Glomerular endothelial cell (primary cell): ENCODE data around the gene AK8. TPM values are rescaled to one million over a fixed set of nuclear protein-coding genes. Genes with fewer than 3 reads are reported as not detected.

Source experiments
- DNase-seq: peaks from one replicate; pipeline ENCODE4 v3.0.0-alpha.2; 2011; ENCODE audit warnings: low read depth, low spot score; ENCODE audit errors: extremely low read depth
- total RNA-seq: library from RNA; depleted of rRNA; stranded (reverse); fragments of >200 nt; gene quantifications from 2 replicates; pipeline ENCODE4 v1.2.3, GENCODE V29; 2015

AK8 gene
- total RNA-seq, 1 donor from 2014 or later: 1.5 TPM

DNA sequence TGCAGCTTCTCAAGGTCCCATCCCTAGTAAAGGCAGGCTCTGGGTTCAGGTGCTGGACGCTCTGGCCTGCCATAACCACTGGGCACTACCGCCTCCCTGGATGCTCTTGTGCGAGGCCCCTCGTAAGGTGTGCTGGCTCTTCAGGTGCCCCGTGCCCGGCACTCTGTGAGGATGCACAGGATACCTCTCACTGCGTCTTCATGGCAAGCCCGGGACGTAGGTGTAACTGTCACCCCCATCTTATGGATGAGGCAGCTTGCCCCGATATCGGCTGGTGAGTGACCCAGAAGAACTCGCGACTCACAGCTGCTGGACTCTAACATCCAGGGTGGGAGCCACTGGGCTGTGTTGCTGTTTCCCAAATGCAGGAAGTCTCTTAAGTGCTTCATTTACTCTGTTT is 128.8 kb downstream of the AK8 start:
- no peak for DNase-seq

DNA sequence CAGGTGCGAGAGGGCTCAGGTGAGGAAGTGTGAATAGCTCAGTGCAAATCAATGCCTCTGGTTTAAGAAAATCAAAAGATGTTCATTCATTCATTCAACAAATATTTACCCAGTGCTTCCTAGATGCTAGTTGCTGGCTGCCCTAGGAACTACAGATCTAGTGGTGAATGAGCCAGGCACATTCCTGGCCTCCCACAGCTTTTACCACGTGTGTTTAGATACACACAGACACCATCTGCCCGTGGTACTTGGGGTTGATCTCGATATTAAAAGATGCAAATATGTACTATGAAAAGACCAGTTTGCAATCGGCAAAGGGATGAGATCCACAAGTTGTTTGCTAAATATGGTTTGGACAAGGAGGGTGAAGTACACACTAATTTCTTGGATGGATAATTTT is 129.6 kb downstream of the AK8 start:
- no peak for DNase-seq

DNA sequence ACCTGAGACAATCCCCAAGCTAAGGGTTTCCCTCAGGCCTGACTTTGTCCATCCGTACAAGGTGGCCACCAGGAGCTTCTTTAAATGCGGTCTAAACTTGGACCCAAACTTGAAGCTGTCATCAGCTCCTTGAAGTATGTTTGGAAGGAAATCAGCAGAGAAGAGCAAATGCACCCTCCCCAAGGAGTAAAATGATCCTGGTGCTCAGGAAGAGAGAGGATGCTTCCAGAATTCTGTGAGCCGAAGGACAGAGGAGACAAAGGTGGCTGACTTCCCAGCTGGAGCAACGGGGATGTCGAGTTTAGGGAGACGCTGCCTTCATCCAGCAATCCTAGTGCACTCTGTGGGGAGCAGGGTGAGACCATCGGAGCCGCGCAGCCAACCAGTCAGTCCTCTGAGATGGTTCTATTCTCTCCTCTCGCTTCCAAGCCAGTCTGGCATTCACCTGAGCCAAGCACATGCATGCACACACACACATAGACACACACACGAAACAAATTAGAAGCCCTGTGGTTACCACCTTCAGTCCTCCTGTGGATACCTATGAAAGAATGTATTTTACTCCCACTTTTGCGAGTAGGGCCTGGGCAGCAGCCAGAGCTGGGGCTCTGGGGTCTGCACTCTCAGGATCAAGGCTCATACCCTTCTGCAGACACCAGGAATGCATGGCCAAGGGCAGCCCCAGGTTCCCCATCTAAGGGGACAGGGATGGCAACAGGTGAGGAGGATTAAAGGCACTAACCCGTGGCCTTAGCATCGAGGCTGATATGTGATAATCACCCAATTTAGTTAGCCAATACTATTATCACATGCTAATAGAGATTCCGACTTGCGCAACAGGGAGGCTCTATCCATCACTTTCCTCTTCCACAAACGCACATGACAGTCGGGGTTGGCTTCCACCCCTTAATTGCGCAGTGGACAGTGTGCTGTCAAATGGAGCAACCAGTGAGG is 132.1 kb downstream of the AK8 start:
- DNase-seq: no peak

DNA sequence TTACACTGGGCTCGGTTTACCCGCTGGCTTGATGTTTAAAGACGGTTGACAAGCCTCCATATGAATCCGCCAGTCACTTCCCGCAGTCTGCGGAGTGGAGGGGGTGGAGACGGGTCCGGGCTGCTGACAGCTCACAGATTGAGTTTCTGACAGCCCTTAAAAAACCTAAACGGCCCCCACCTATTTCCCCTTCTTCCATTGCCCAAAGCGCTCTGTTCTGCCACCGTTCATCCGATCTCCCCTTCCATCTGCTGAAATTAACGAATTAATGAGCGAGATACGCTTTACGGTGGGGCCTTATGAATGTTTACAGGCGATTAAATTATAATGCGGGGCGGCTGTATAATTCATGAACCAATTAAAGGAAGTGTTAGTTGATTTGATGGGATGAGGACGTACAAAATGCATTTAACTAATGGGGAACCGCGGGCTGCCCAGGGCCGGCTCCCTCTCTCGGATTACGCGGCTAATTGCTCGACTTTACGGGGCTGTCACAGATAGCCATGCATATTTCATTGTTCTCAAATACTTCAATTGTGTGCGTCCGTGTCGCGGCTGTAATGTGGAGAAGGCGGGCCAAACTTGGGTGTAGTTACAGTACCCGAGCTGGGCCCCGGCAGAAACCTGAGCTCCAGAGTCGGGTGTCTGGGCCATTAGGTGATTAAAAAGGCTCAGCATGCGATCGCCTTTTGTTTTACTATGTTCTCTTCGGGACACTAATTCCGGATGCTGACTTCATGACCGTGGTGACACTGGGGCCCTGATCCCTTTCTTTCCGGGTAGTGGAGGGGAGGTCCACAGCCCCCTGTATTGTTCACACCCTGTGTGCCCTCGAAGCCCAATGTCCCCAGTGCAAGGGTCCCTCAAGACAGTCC is 133.0 kb downstream of the AK8 start:
- no peak for DNase-seq

DNA sequence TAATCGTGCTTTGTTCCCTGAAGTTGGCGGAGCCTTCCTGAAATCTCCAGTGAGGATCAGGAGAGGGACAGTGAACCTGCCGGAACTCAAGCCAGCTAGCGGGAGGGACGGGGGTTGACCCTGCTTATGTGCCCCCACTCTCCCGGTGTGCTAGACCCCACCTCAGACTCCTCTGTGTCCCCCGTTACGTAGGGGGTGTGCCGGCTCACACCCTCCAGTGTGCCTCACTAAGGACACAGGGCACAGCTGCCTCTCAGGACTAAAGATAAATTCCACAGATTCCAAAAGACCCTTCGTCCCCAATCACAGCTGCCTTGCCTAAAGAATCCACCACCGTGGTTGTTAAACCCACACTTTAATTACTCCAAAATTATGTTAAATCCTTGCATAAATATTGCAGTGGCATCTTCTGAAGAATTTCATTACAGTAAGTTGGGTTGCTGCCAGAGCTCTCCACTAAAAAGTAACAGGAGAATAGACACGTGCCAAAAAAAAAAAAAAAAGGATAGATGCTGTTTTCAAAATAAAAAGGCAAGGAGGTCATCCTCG is 134.1 kb downstream of the AK8 start:
- DNase-seq: no peak

DNA sequence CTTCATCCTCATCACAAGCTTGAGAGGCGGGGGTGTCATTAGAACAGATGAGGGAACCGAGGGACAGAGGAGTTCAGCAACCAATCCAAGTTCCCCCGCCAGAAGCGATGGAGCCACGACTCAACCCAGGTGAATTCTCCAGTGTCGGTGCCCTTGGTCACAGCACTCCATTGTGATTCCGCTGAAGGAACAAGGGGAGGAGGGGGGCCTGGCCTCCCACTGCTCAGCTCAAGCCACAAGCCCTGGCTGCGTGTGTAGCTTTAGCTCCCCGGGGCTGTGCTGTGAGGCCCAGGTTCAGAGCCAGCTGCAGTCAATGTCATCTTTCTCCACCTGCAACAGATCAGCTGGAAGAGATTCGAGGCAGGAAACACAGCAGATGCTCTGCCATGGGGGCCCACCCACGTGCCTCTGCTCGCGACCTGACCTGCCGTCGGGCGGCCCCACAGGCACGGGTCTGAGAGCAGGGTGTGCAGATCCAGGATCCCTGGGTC is 135.2 kb downstream of the AK8 start:
- no peak for DNase-seq

DNA sequence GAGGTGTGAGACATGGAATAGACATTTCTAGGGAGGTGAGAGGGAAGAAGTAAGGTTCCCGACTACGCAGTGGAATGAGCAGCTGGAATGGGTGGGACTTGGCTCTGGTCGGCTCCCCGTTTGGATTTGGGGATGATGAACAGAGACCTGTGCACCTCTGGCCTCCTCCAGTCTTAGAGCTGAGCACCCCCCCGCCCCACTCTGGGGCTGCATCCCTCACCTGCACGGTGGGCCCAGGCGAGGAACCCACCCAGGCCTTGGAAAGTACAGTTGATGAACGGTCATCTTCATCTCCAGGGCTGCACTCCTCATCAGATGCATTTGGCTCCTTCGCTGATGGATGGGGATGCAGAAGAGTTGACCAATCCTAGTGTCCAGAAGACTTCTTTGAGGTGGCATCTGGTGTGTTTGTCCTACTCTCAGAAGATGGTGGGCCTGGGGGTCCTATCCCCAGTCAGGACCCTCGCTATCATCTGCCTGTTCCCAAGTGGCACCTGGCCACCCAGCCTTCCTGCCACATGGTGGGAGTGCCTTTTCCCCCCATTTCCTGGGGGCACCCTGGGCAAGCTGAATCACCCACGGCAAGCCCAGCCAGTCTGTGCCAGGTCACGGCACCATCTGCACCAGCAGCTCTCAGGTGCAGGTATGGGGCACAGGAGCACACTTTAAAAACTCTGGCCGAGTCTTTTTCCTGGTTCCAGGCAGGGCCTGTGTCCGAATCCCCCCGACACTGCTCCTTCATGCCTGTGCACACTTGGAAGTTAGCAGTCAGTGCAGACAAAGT is 137.4 kb downstream of the AK8 start:
- DNase-seq: no peak

DNA sequence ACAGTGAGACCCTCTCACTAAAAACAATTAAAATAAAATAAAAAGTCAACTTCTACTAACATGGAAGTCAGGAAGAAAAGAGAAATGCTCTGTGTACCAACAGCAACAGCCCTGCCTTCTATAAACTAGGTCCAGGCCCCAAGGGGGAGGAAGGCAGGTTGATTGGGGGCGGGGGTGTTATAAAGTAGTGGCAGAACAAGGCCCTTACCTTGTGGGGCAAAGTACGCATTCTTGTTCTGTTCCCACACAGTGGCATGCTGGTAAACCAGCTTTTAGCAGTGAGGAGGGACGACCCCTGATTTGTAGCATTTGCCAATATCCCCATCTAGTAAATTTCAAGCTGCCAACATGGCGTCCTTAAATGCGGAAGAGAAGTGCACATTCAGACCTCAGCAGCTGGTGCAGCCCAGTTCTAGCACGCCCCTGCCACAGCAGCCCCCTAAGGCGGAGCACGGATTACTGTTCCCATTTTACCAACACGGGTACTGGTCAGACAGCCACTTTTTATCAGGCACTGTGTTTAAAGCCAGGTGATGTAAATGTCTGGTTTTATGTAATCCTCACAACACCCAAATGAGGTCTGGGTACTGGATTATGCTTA is 138.3 kb downstream of the AK8 start:
- no peak for DNase-seq

DNA sequence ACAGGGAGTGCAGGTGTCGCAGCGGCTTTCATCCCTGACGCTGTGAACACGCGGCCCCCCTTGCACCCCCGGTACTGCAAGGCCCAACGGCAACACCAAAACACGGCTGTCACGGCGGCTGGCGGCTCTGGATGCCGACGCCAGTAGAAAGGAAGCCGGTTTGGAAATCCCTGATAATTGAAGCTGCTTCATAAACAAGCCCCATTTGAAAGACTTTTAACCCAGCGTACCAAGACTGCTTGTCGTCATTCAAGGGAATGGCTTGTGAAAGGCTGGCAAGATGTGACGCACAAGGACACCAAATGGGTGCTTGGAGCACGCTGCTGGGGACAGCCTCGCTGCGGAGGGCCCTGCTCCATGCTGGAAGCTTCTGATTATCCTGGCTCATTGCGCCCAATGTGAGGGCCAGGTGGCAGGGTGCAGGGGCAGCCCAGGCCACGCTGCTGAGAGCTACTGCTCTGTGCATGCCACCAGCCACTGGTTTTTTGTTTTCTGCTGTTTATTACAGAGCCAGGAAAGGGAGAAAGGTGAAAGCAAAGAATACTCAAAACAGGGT is 144.7 kb downstream of the AK8 start:
- DNase-seq: no peak

DNA sequence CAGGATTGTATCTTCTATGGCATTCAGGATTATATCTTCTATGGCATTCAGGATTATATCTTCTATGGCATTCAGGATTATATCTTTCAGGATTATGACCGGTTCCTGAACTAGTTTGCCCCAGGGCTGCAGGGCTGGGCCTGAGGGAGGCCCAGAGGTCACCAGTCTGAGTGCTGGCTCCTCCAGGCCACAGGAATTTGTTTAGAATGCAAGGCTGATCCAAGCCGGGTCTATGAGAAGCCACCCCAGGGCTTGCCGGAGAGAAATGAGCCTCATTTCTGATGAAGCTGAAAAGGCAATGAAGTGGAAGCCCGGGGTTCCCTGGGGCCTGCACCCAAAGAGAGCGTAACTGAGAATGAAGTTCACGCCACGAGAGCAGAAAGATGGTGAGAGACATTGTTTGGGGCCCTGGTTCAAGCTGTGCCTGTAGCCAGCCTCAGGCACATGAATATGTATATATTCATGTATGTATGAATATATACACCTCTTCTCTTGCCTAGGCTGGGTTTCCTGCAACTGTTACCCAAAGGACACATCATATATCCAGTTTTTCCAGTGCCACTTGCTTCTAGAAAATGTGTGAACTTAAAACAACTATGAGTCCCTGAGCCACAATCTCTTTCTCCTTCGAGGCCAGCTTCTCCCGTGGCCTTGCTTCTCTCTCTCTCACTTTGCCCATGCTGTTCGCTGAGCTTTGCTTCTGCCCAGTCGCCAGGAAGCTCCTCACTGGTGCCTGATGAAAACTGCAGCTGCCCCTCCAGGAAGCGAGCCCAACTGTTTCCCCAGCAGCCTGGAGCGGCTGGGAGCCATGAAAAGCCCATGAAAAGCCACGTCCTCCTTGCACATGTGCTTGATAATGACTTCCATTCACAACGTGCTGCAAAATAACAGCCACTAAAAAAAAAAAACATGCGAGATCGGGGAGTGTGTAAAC is 145.5 kb downstream of the AK8 start:
- no peak for DNase-seq

DNA sequence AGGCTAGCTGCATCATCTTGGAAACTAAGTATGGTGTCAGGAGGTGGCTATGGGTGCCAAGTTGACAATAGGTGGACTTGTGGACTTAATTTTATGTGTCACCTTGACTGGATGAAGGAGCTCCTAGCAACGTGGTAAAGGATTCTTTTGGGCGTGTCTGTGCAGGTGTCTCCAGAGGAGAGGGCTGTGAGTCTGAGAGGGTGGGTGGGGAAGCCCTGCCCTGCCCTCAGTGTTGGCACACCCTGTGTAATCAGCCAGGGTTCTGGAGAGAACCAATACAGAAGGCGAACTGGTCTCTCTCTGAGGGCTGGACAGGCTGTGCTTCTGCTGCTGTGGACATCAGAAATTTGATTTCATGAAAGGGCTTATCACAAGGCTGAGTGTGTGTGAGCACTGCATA is 146.9 kb downstream of the AK8 start:
- no peak for DNase-seq

DNA sequence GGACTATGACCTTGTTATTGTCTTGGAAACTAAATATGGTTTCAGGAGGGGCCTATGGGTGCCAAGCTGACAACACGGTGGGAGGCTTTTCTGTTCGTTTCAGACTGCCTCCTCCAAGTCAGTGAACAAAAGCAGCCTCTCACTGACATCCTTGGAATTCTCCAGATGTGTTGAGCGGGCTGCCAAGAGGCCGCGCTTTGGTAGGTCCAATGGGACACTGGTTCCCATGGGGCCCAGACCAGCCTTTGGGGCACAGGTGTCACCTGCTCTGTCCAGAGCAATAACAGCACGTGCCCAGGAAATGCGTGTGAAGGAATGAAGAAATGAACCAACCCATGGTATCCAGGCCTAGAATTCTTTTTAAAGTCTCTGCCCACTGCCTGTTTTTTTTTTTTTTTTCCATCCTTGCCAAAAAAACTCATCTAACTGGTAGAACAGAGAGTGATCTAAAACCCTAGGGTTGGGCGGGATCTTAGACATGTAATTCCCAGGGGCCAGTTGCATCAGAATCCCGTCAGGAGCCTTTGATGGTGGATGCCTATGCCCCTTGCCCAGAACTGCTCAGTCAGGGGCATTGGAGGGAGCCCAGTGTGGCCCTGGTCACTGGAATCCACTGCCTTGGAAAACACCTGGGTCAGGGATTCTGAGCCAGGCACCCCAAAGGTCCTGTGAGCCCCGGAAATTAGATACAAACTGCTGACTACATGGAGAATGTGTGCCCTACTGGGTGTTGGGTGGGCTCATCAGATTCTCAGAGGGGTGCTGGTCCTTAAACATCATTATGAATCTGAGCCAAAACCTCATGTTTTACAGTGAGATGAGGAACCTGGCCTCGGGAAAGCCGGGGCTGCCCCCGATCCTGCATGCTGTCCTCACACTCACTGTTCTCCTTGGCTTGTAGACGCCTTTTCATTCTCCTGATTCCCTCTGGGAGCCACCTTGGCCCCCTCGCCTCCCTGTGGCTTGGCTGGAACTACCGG is 147.7 kb downstream of the AK8 start:
- DNase-seq: no peak

DNA sequence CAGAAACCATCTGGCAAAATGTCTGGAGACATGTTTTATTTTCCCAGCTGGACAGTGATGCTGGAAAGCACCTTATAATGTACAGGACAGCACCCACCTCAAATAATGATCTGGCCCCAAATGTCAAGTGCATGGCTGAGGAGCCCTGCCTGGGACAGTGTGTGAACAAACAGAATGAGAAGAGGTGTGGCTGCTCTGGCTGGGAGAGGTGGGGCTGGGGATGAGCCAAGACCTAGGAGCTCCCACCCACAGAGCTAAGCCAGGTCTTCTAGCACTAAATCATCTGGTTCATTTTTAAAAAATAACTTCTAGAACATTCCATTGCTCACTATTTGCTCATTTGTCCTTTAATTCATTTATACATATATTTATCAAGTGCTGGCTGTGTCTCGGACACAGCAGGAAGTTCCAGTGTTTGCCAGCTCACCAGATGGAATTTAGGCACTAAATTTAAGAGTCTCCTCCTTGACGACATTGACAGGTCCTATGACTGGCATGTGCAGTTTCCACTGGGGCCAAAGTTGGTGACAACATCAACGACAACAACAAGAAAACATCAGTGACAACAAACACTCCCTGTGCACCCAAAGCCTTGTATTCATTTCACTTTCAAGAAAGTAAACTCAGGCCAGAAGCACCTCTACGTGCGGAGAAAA is 148.7 kb downstream of the AK8 start:
- DNase-seq: no peak

DNA sequence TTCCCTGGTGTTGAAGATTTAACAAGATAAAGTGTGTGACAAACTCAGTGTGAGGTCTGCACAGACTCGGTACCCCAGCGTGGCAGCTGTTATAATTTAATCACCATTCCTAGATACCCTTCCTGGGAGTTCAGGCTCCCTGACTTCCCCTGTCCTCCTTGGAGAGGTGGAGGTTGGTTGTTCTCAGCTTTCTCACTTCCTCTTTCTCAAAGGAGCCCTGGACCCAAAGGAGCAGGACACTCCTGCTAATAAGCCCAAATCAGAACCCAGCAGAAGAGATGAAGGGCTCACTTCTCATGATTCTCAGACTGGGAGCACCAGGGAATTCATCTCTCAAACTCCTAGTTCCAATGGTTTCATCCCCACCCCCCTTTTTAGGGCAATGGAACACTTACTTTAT is 149.6 kb downstream of the AK8 start:
- no peak for DNase-seq

DNA sequence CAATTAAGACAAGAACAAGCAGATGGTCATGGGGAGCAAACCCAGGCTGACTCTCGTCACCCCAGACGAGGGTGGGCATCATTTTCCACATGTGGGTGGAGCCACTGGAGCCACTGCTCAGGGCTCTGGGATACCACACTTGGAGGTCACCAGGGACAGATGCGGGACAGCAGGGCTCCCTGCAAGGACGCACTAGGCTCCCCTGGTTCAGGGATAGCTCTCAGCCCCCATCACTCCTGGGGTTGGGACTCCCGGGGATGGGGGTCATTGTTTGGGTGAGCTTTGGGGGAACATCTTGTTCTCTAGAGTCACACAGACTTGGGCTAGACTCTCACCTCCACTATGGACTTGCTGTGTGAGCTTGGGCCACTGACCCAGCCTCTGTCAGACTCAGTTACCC is 150.0 kb downstream of the AK8 start:
- no peak for DNase-seq

DNA sequence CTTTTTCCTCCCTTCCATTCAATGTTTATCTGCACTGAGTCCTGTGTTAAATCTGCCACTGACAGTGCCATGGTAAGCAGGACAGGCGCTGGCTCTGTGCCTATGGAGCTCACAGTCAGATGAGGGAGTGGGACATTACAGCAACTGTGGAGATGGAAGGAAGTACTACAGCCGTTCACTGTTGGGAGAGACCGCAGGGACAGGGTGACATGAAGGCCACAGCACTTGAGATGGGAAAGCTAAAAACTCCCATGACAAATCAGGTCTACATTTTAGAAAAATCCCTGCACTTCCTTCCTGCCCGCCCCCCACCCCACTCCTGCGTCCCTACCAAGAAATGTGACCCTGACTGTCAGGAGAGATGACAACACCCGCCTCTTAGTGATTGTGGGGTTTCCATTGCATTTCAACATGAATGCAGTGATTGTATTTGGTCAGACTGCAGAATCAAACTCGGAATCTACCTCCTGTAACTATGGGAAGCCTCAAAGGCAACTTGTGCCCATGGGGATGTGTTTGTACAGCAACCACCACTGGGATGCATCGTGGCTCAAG is 151.4 kb downstream of the AK8 start:
- DNase-seq: no peak

DNA sequence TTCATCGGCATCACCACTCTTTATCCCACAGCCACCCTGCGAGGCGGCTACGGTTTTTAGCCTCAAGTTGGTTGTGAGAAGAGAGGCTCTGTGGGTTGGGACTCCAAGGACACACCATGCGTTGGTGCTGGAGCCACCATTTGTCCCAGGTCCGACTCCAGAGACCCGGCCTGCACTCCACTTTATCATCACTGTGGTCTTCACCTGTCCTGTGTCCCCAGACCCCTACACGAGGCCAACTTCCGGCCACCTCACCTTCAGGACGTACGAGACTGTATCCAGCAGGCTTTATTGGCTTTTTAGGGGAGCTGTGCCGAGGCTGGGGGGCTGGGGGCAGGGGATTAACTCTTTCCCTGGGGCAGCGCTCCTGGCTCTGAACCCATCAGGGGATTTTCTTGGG is 152.8 kb downstream of the AK8 start:
- no peak for DNase-seq
